Cerebellar cortex (tissue), 1 donor: Measurements from ENCODE around the gene RAB31.
A peak's percentile ranks its signal among the peaks of the same experiment; 100 is the strongest.

Experiments used
- DNase-seq: peaks from one replicate; pipeline ENCODE4 v3.0.0-alpha.2; 2015; ENCODE audit warnings: low spot score

The RAB31 gene

GRCh38 chr18:9712611-9713010 is 4.5 kb downstream of the RAB31 start:
- no peak for DNase-seq

- peak; percentile 13 for DNase-seq
Observed at GRCh38 chr18:9714266-9715087, 6.4 kb downstream of the RAB31 start.

GRCh38 chr18:9715088-9715343 is 6.9 kb downstream of the RAB31 start:
- DNase-seq: no peak

- DNase-seq: no peak
Observed at GRCh38 chr18:9715978-9716774, 8.1 kb downstream of the RAB31 start.

- DNase-seq: no peak
Observed at GRCh38 chr18:9716780-9717563, 8.9 kb downstream of the RAB31 start.

- DNase-seq: no peak
Observed at GRCh38 chr18:9719421-9719981, 11.4 kb downstream of the RAB31 start.

GRCh38 chr18:9720327-9720726 is 12.2 kb downstream of the RAB31 start:
- no peak for DNase-seq

GRCh38 chr18:9721893-9722550 is 13.9 kb downstream of the RAB31 start:
- no peak for DNase-seq

- DNase-seq: peak; percentile 21
Observed at GRCh38 chr18:9722691-9723090, 14.6 kb downstream of the RAB31 start.

GRCh38 chr18:9724797-9725585 is 16.9 kb downstream of the RAB31 start:
- DNase-seq: no peak

- no peak for DNase-seq
Observed at GRCh38 chr18:9726175-9726574, 18.1 kb downstream of the RAB31 start.

- no peak for DNase-seq
Observed at GRCh38 chr18:9726936-9727335, 18.8 kb downstream of the RAB31 start.

GRCh38 chr18:9730786-9731185 is 22.7 kb downstream of the RAB31 start:
- no peak for DNase-seq

- no peak for DNase-seq
Observed at GRCh38 chr18:9731380-9731779, 23.3 kb downstream of the RAB31 start.

- no peak for DNase-seq
Observed at GRCh38 chr18:9732031-9732430, 23.9 kb downstream of the RAB31 start.

- no peak for DNase-seq
Observed at GRCh38 chr18:9734189-9734588, 26.1 kb downstream of the RAB31 start.

GRCh38 chr18:9735238-9735637 is 27.1 kb downstream of the RAB31 start:
- DNase-seq: no peak

- no peak for DNase-seq
Observed at GRCh38 chr18:9735879-9736278, 27.8 kb downstream of the RAB31 start.

GRCh38 chr18:9736286-9736835 is 28.3 kb downstream of the RAB31 start:
- no peak for DNase-seq

- DNase-seq: no peak
Observed at GRCh38 chr18:9737006-9737405, 28.9 kb downstream of the RAB31 start.
